HG03565 (cell line): ENCODE data around the gene RPL22L1.
"Not testable (repeated sequence)": the region's sequence is repeated elsewhere in the genome, so short reads cannot be mapped to it uniquely, and the experiment has no call there.

ENCODE experiments used
- ATAC-seq: cut with Tn5 transposase; IDR thresholded peaks from one replicate; pipeline ENCODE4 v1.9.1; 2021; ENCODE audit warnings: mild to moderate bottlenecking, moderate library complexity; ENCODE audit not compliant: unreplicated experiment

RPL22L1 gene

GRCh38 chr3:170836491-170836890, 33.5 kb downstream of the RPL22L1 start:
- no peak for ATAC-seq

GRCh38 chr3:170835336-170835735, 34.7 kb downstream of the RPL22L1 start:
- ATAC-seq, result no peak

- no peak for ATAC-seq
Observed at GRCh38 chr3:170830580-170830979, 39.4 kb downstream of the RPL22L1 start.

- ATAC-seq, result no peak
Observed at GRCh38 chr3:170829546-170830272, 40.3 kb downstream of the RPL22L1 start.

GRCh38 chr3:170826047-170826446, 43.9 kb downstream of the RPL22L1 start:
- no peak for ATAC-seq

GRCh38 chr3:170823562-170823961, 46.4 kb downstream of the RPL22L1 start:
- ATAC-seq, result not testable (repeated sequence)

- not testable (repeated sequence) for ATAC-seq
Observed at GRCh38 chr3:170818325-170818724, 51.7 kb downstream of the RPL22L1 start.

GRCh38 chr3:170817471-170817870, 52.5 kb downstream of the RPL22L1 start:
- ATAC-seq, result not testable (repeated sequence)

GRCh38 chr3:170816841-170817240, 53.2 kb downstream of the RPL22L1 start:
- no peak for ATAC-seq

GRCh38 chr3:170816341-170816740, 53.7 kb downstream of the RPL22L1 start:
- no peak for ATAC-seq

GRCh38 chr3:170815936-170816335, 54.1 kb downstream of the RPL22L1 start:
- ATAC-seq, result no peak

GRCh38 chr3:170815340-170815739, 54.7 kb downstream of the RPL22L1 start:
- no peak for ATAC-seq
